Measurements from ENCODE around the gene FSD1. TPM values are rescaled to one million over a fixed set of nuclear protein-coding genes. Genes with fewer than 3 reads are reported as not detected.

FSD1 gene
- total and polyA plus RNA-seq, 10 of the 15 experiments (the other 5 are each of a cell fraction or from before 2014, with no cell fraction given): 0.15 to 5.1 (median 4.0) TPM; not detected in 1

- Histone ChIP-seq H3K36me3 (ENCODE audit: control insufficient read depth in 2 of 2, insufficient read depth in 2 of 2, low read length in 1 of 2) (no peaks in the 10 kb centered on the region), H2AFZ (ENCODE audit: control insufficient read depth, low read depth, low read length) (no peak overlapping the region), H3K79me2 (ENCODE audit: control insufficient read depth, insufficient read depth, low read length) (no peaks in the 10 kb centered on the region), H3K27me3 (replicated peaks in 1 of 2; ENCODE audit: control insufficient read depth in 2 of 2, insufficient read depth in 2 of 2, low read length in 1 of 2) (no peaks in the 10 kb centered on the region), H3K9ac (ENCODE audit: control insufficient read depth, insufficient read depth, low read length) (no peak overlapping the region), H4K20me1 (ENCODE audit: control insufficient read depth, insufficient read depth) (no peaks in the 10 kb centered on the region), H3K4me2 (ENCODE audit: control insufficient read depth, insufficient read depth) (no peak overlapping the region), H3K27ac (ENCODE audit: control insufficient read depth, insufficient read depth) (no peak overlapping the region), H3K4me3 (no peak overlapping the region), H3K9me3 (replicated peaks; ENCODE audit: control insufficient read depth, insufficient read depth, low read length) (no peaks in the 10 kb centered on the region; the same call in 1 of the 3 replicates), H3K4me1 (ENCODE audit: control insufficient read depth, insufficient read depth, low read length) (no peaks in the 10 kb centered on the region)
- ATAC-seq: no peak
- in situ Hi-C loops (cut with MboI) (no loop called here), intact Hi-C loops (cut with micrococcal nuclease; ENCODE audit: unreplicated experiment) (no loop called here)
- no peak for FAIRE-seq
- no peak for DNase-seq (ENCODE audit: low read depth, low spot score)
- SMC1A ChIA-PET (ENCODE audit: uncharacterized antibody, unreplicated experiment): interaction anchor here (0.6 kb wide), 2 partner anchors 15 to 1142 kb away, joined by 3 read pairs; no protein-coding TSS in a partner anchor
- RAD21 ChIA-PET (ENCODE audit: unreplicated experiment): no interaction called here
- POLR2A ChIA-PET: no interaction called here
- WGBS (ENCODE audit: insufficient coverage, insufficient replicate concordance, low lambda C conversion rate, missing lambda C conversion rate): 87% methylated on average over 7 of the region's 7 CpGs
- no TSS peak for BruUV-seq (replicated peaks)
- CTCF ChIA-PET: no interaction called here
- no peak for TF ChIP-seq TAF1 (IDR thresholded peaks at IDR 0.05; ENCODE audit: borderline replicate concordance, low read depth, low read length)
- TF ChIP-seq NR2C1 (IDR thresholded peaks at IDR 0.05): no peak
Measured at GRCh38 chr19:4318460-4318859, 14.1 kb downstream of the FSD1 start.

GRCh38 chr19:4319067-4319718, 14.8 kb downstream of the FSD1 start:
- Histone ChIP-seq H3K9me3 (replicated peaks; ENCODE audit: control insufficient read depth, insufficient read depth, low read length) (no peaks in the 10 kb centered on the region; the same call in 1 of the 3 replicates), H4K20me1 (ENCODE audit: control insufficient read depth, insufficient read depth) (no peaks in the 10 kb centered on the region), H3K27ac (ENCODE audit: control insufficient read depth, insufficient read depth) (no peak overlapping the region), H3K4me3 (no peak overlapping the region), H3K27me3 (replicated peaks in 1 of 2; ENCODE audit: control insufficient read depth in 2 of 2, insufficient read depth in 2 of 2, low read length in 1 of 2) (no peaks in the 10 kb centered on the region), H3K4me1 (ENCODE audit: control insufficient read depth, insufficient read depth, low read length) (no peaks in the 10 kb centered on the region), H3K4me2 (ENCODE audit: control insufficient read depth, insufficient read depth) (no peak overlapping the region), H3K9ac (ENCODE audit: control insufficient read depth, insufficient read depth, low read length) (no peak overlapping the region), H3K79me2 (ENCODE audit: control insufficient read depth, insufficient read depth, low read length) (no peaks in the 10 kb centered on the region), H2AFZ (ENCODE audit: control insufficient read depth, low read depth, low read length) (no peak overlapping the region), H3K36me3 (ENCODE audit: control insufficient read depth in 2 of 2, insufficient read depth in 2 of 2, low read length in 1 of 2) (no peaks in the 10 kb centered on the region)
- no peak for ATAC-seq
- no peak for DNase-seq (ENCODE audit: low read depth, low spot score)
- intact Hi-C loops (cut with micrococcal nuclease; ENCODE audit: unreplicated experiment): no loop called here
- SMC1A ChIA-PET (ENCODE audit: uncharacterized antibody, unreplicated experiment): interaction anchor here (0.6 to 0.8 kb wide), 4 partner anchors 16 to 1142 kb away, joined by 3 read pairs; no protein-coding TSS in a partner anchor
- RAD21 ChIA-PET (ENCODE audit: unreplicated experiment): no interaction called here
- CTCF ChIA-PET: interaction anchor here (1.0 to 2.7 kb wide), 2 partner anchors 23 to 34 kb away, joined by 3 to 13 read pairs; no protein-coding TSS in a partner anchor
- BruUV-seq (replicated peaks): no TSS peak
- no peak for FAIRE-seq
- 92% methylated on average over 2 of the region's 2 CpGs for WGBS (ENCODE audit: insufficient coverage, insufficient replicate concordance, low lambda C conversion rate, missing lambda C conversion rate)
- in situ Hi-C loops (cut with MboI): no loop called here
- POLR2A ChIA-PET: no interaction called here
- TF ChIP-seq IKZF2 (IDR thresholded peaks at IDR 0.05): no peak
- no peak for TF ChIP-seq GATAD2B (conservative IDR thresholded peaks at IDR 0.05; ENCODE audit: low read depth)
- TF ChIP-seq CHD4 (IDR thresholded peaks at IDR 0.05): no peak
- TF ChIP-seq SKIL (IDR thresholded peaks at IDR 0.05; ENCODE audit: low read depth, poor library complexity, severe bottlenecking): no peak
- no peak for TF ChIP-seq NRF1 (conservative IDR thresholded peaks at IDR 0.05; ENCODE audit: low read depth, low read length)
- TF ChIP-seq NBN (IDR thresholded peaks at IDR 0.05): no peak
- no peak for TF ChIP-seq RFX5 (IDR thresholded peaks at IDR 0.05; ENCODE audit: low read depth, low read length)
- TF ChIP-seq ZBTB4 (CRISPR knock-in tag; IDR thresholded peaks at IDR 0.05): no peak
- no peak for TF ChIP-seq MXI1 (IDR thresholded peaks at IDR 0.05; ENCODE audit: low read depth, low read length)
- TF ChIP-seq SP1 (IDR thresholded peaks at IDR 0.05; ENCODE audit: low read depth, low read length): no peak
- no peak for TF ChIP-seq JUND (IDR thresholded peaks at IDR 0.05; ENCODE audit: low read depth, low read length)
